SK-N-SH (cell line): ENCODE results near the gene STT3B. TPM values are rescaled to one million over a fixed set of nuclear protein-coding genes. Genes with fewer than 3 reads are reported as not detected.

ENCODE experiments used
- CTCF ChIA-PET: fragments of 300-600, 350-600 bp; formaldehyde crosslinking; extraction: SDS; loops from one replicate; lab custom pipeline; 2021; lab: Yijun Ruan, JAX
- POLR2A ChIA-PET: fragments of 350-600 bp; sonication (Branson Sonifier 250); formaldehyde crosslinking; extraction: SDS; loops from one replicate; lab custom pipeline; 2020; ENCODE audit warnings: antibody characterized with exemption, inconsistent platforms; lab: Yijun Ruan, JAX
- DNase-seq: peaks from one replicate; pipeline ENCODE4 v3.0.0; 2012
- H2AFZ ChIP-seq: fragments of 200-600 bp; sonication (generic); 2 replicates; pipeline ENCODE4 v1.8.1; 2016; ENCODE audit warnings: antibody characterized with exemption, mild to moderate bottlenecking, low read depth
- H3F3A ChIP-seq: fragments of 200-600 bp; sonication (generic); replicated peaks from 2 replicates; pipeline ENCODE3; 2016; ENCODE audit warnings: antibody characterized with exemption, mild to moderate bottlenecking; ENCODE audit not compliant: insufficient read depth
- H3K27ac ChIP-seq, 2 experiments: fragments of 200-500 bp in 1 of 2; fragments of 200-600 bp in 1 of 2; sonication (Bioruptor generic) in 1 of 2; sonication (generic), shearing (Covaris generic) in 1 of 2; 2 replicates each; pipeline versions ENCODE4 v1.5.1 to v1.6.1; 2014 to 2016; ENCODE audit warnings: low read depth in 2 of 2, inconsistent platforms in 1 of 2, low read length in 1 of 2, mild to moderate bottlenecking in 1 of 2, mixed read lengths in 1 of 2
- H3K27me3 ChIP-seq: fragments of 200-600 bp; sonication (generic), shearing (Covaris generic); 2 replicates; pipeline ENCODE4 v1.6.1; 2016; ENCODE audit warnings: mixed run types; ENCODE audit not compliant: insufficient read depth
- H3K36me3 ChIP-seq, 2 experiments: fragments of 200-500 bp in 1 of 2; fragments of 200-600 bp in 1 of 2; sonication (Bioruptor generic) in 1 of 2; sonication (generic) in 1 of 2; replicated peaks in 1 of 2; 2 replicates each; pipeline versions ENCODE3 to v1.5.1; 2014 to 2016; ENCODE audit warnings: low read length in 1 of 2, mild to moderate bottlenecking in 1 of 2; ENCODE audit not compliant: insufficient read depth in 2 of 2, control insufficient read depth in 1 of 2
- H3K4me1 ChIP-seq, 2 experiments: fragments of 200-500 bp in 1 of 2; fragments of 200-600 bp in 1 of 2; sonication (Bioruptor generic) in 1 of 2; sonication (generic), shearing (Covaris generic) in 1 of 2; 2 replicates each; pipeline versions ENCODE4 v1.5.1 to v1.6.1; 2014 to 2016; ENCODE audit warnings: low read depth in 1 of 2, low read length in 1 of 2, mixed run types in 1 of 2; ENCODE audit not compliant: insufficient read depth in 2 of 2, control insufficient read depth in 1 of 2
- H3K4me2 ChIP-seq: fragments of 200-600 bp; sonication (generic), shearing (Covaris generic); 2 replicates; pipeline ENCODE4 v1.6.1; 2017; ENCODE audit warnings: mixed run types
- H3K4me3 ChIP-seq, 2 experiments: fragments of 200-500 bp in 1 of 2; fragments of 200-600 bp in 1 of 2; sonication (Bioruptor generic) in 1 of 2; sonication (generic), shearing (Covaris generic) in 1 of 2; 2 replicates each; pipeline versions ENCODE4 v1.5.1 to v1.8.1; 2014 to 2016; ENCODE audit warnings: low read depth in 2 of 2, inconsistent platforms in 1 of 2, low read length in 1 of 2, mild to moderate bottlenecking in 1 of 2, mixed read lengths in 1 of 2, moderate library complexity in 1 of 2
- H3K79me2 ChIP-seq: fragments of 200-600 bp; sonication (generic); 2 replicates; pipeline ENCODE4 v1.8.1; 2017; ENCODE audit warnings: mild to moderate bottlenecking; ENCODE audit not compliant: insufficient read depth
- H3K9ac ChIP-seq: fragments of 200-600 bp; sonication (generic); 2 replicates; pipeline ENCODE4 v1.6.1; 2017; ENCODE audit warnings: mixed run types
- H3K9me2 ChIP-seq: fragments of 200-600 bp; sonication (generic); 2 replicates; pipeline ENCODE4 v1.6.1; 2017; ENCODE audit warnings: mixed run types
- H3K9me3 ChIP-seq: fragments of 200-600 bp; sonication (generic); 2 replicates; pipeline ENCODE4 v1.6.1; 2017; ENCODE audit warnings: mixed run types, mild to moderate bottlenecking, moderate library complexity
- H4K20me1 ChIP-seq: fragments of 200-600 bp; sonication (generic); 2 replicates; pipeline ENCODE4 v1.6.1; 2017; ENCODE audit warnings: mild to moderate bottlenecking, mixed run types; ENCODE audit not compliant: insufficient read depth
- CTCF ChIP-seq: fragments of 200-600 bp; sonication (generic); IDR thresholded peaks from 2 replicates; pipeline ENCODE4 v1.6.1; 2017; ENCODE audit warnings: antibody characterized with exemption, mild to moderate bottlenecking, moderate library complexity
- EZH2phosphoT487 ChIP-seq: fragments of 200-600 bp; sonication (generic); IDR thresholded peaks from 2 replicates; pipeline ENCODE4 v1.6.1; 2017; ENCODE audit warnings: low read depth, mixed run types, mild to moderate bottlenecking, antibody characterized with exemption, moderate library complexity, borderline replicate concordance
- FOSL2 ChIP-seq: IDR thresholded peaks from 2 replicates; pipeline ENCODE4 v1.4.0; 2012; ENCODE audit warnings: low read depth, mild to moderate bottlenecking, moderate library complexity, borderline replicate concordance
- FOXJ3 ChIP-seq: sonication (generic); formaldehyde crosslinking; IDR thresholded peaks from 2 replicates; pipeline ENCODE4 v1.5.1; 2020; ENCODE audit warnings: mild to moderate bottlenecking, missing genetic modification reagents
- GATA2 ChIP-seq: sonication (generic); formaldehyde crosslinking; IDR thresholded peaks from 2 replicates; pipeline ENCODE4 v1.5.0; 2020; ENCODE audit warnings: mild to moderate bottlenecking, missing genetic modification reagents
- IRF3 ChIP-seq: fragments of 150-350 bp; IDR thresholded peaks from 2 replicates; pipeline ENCODE4 v1.6.1; 2016; ENCODE audit warnings: mild to moderate bottlenecking, low read depth, low read length
- JUND ChIP-seq: IDR thresholded peaks from 2 replicates; pipeline ENCODE4 v1.4.0; 2012
- MEF2A ChIP-seq: IDR thresholded peaks from 2 replicates; pipeline ENCODE4 v1.4.0; 2012; ENCODE audit warnings: low read depth, borderline replicate concordance
- MXI1 ChIP-seq: IDR thresholded peaks from 2 replicates; pipeline ENCODE4 v1.6.1; 2012; ENCODE audit warnings: mild to moderate bottlenecking, low read depth, low read length, improper control_type of control experiment
- NFIC ChIP-seq: IDR thresholded peaks from 2 replicates; pipeline ENCODE4 v1.4.0; 2012; ENCODE audit warnings: borderline replicate concordance
- POLR2AphosphoS5 ChIP-seq: IDR thresholded peaks from 2 replicates; pipeline ENCODE4 v1.6.1; 2012; ENCODE audit warnings: low read depth, low read length
- RAD21 ChIP-seq: IDR thresholded peaks from 2 replicates; pipeline ENCODE4 v1.6.1; 2012; ENCODE audit warnings: mild to moderate bottlenecking, low read length
- REST ChIP-seq: IDR thresholded peaks from 2 replicates; pipeline ENCODE4 v1.6.1; 2012; ENCODE audit warnings: mild to moderate bottlenecking, low read depth, low read length, moderate library complexity
- SIN3A ChIP-seq: IDR thresholded peaks from 2 replicates; pipeline ENCODE4 v1.6.1; 2012; ENCODE audit warnings: low read depth, mild to moderate bottlenecking, low read length, moderate library complexity, borderline replicate concordance
- SMC3 ChIP-seq: IDR thresholded peaks from 2 replicates; pipeline ENCODE4 v1.6.1; 2012; ENCODE audit warnings: low read depth, low read length, improper control_type of control experiment
- TAF1 ChIP-seq: IDR thresholded peaks from 2 replicates; pipeline ENCODE4 v1.6.1; 2012; ENCODE audit warnings: low read depth, mild to moderate bottlenecking, low read length, moderate library complexity, borderline replicate concordance
- TCF12 ChIP-seq: IDR thresholded peaks from 2 replicates; pipeline ENCODE4 v1.4.0; 2012
- polyA plus RNA-seq, 3 experiments: library from polyadenylated mRNA; depleted of rRNA; stranded (reverse); fragments of >200 nt; gene quantifications; 2 replicates each; pipeline ENCODE4 v1.2.3, GENCODE V29; 2012
- TF ChIP-seq, protein P1 (sequence below): fragments of 150-350 bp; IDR thresholded peaks from 2 replicates; pipeline ENCODE4 v1.6.1; 2017; ENCODE audit warnings: antibody characterized with exemption, low read length, low read depth, borderline replicate concordance
- TF ChIP-seq, protein P2 (sequence below): IDR thresholded peaks from 2 replicates; pipeline ENCODE4; 2012

STT3B gene
- polyA plus RNA-seq, 1 of the 3 experiments (the other 2 are of a cell fraction) = 27.9 TPM

- TF ChIP-seq CTCF = no peak
Measured at GRCh38 chr3:31653464-31653863, 120.7 kb downstream of the STT3B start (continued).

DNA sequence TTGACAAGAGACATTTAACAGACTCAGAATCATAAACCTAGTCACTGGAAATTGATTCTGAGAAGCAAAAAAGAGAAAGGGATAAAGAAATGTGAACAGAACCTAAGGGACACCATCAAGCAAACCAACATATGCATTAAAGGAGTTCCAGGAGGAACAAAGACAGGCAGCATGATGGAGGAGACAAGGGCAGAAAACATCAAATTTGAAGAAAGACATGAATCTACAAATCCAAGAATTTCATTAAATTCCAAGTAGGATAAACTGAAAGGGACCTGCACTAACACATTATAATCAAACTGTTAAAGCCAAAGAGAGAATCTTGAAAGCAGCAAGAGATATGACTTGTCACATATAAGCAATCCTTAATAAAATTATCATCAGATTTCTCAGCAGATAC, 122.3 kb downstream of the STT3B start:
- H3F3A ChIP-seq = no peaks in the 10 kb centered on the region
- H3K9ac ChIP-seq = no peak overlapping the region
- H3K4me2 ChIP-seq = no peak overlapping the region
- no peaks in the 10 kb centered on the region for H3K27me3 ChIP-seq
- no peak overlapping the region for H3K27ac ChIP-seq
- TF ChIP-seq, protein P1, sequence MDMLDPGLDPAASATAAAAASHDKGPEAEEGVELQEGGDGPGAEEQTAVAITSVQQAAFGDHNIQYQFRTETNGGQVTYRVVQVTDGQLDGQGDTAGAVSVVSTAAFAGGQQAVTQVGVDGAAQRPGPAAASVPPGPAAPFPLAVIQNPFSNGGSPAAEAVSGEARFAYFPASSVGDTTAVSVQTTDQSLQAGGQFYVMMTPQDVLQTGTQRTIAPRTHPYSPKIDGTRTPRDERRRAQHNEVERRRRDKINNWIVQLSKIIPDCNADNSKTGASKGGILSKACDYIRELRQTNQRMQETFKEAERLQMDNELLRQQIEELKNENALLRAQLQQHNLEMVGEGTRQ = no peak
- TF ChIP-seq RAD21 (no peak), TAF1 (no peak), SMC3 (no peak), POLR2AphosphoS5 (no peak), MEF2A (no peak), NFIC (no peak), REST (no peak), TCF12 (no peak), CTCF (no peak), JUND (no peak), MXI1 (no peak), EZH2phosphoT487 (no peak), FOSL2 (no peak), GATA2 (no peak), SIN3A (no peak), IRF3 (no peak), FOXJ3 (CRISPR knock-in tag) (no peak)
- TF ChIP-seq, protein P2, sequence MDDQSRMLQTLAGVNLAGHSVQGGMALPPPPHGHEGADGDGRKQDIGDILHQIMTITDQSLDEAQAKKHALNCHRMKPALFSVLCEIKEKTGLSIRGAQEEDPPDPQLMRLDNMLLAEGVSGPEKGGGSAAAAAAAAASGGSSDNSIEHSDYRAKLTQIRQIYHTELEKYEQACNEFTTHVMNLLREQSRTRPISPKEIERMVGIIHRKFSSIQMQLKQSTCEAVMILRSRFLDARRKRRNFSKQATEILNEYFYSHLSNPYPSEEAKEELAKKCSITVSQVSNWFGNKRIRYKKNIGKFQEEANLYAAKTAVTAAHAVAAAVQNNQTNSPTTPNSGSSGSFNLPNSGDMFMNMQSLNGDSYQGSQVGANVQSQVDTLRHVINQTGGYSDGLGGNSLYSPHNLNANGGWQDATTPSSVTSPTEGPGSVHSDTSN = no peak
- no peaks in the 10 kb centered on the region for H4K20me1 ChIP-seq
- H3K79me2 ChIP-seq = no peaks in the 10 kb centered on the region
- H3K36me3 ChIP-seq = no peaks in the 10 kb centered on the region
- POLR2A ChIA-PET = no interaction called here
- H3K9me3 ChIP-seq = peaks cover 34% of the 10 kb centered on the region; the same call in 1 of the 2 replicates
- no peak overlapping the region for H2AFZ ChIP-seq
- no peaks in the 10 kb centered on the region for H3K9me2 ChIP-seq
- DNase-seq = no peak
- H3K4me3 ChIP-seq = no peak overlapping the region
- no peaks in the 10 kb centered on the region for H3K4me1 ChIP-seq
- CTCF ChIA-PET = no interaction called here
